RCC 7860 (cell line): ENCODE measurements around the gene SESN1.
"Not testable (repeated sequence)": the region's sequence is repeated elsewhere in the genome, so short reads cannot be mapped to it uniquely, and the experiment has no call there.

Source experiments
- DNase-seq: peaks from one replicate; pipeline ENCODE4 v3.0.0-alpha.2; 2015; ENCODE audit warnings: low spot score
- FAIRE-seq: peaks from 2 replicates; lab custom pipeline; 2012; peaks lifted over from hg19 to GRCh38; lab: Jason Lieb, UNC

Gene SESN1

DNA sequence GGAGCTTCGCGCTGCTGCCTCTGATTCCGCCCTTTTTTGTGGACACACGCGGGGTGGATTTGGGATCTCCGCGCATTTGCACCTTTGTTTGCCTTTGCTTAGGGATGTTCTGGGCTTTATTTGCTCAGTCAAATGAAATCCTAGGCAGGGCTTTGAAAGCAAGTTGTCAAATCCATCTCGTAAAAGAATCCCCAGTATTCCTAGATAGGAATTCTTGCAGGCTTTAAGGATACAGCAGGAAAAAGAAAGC is 1.1 kb upstream of the SESN1 start:
- FAIRE-seq (no peak), DNase-seq (no peak)

- FAIRE-seq (peak; percentile 38), DNase-seq (peak; percentile 90)
Measured at GRCh38 chr6:109095036-109095834, 589 bp upstream of the SESN1 start, which contains the start of gene CEP57L1. Gene CEP57L1 (plus strand): TSS chr6:109095507. CDS start chr6:109145222, 49,715 bp downstream.

DNA sequence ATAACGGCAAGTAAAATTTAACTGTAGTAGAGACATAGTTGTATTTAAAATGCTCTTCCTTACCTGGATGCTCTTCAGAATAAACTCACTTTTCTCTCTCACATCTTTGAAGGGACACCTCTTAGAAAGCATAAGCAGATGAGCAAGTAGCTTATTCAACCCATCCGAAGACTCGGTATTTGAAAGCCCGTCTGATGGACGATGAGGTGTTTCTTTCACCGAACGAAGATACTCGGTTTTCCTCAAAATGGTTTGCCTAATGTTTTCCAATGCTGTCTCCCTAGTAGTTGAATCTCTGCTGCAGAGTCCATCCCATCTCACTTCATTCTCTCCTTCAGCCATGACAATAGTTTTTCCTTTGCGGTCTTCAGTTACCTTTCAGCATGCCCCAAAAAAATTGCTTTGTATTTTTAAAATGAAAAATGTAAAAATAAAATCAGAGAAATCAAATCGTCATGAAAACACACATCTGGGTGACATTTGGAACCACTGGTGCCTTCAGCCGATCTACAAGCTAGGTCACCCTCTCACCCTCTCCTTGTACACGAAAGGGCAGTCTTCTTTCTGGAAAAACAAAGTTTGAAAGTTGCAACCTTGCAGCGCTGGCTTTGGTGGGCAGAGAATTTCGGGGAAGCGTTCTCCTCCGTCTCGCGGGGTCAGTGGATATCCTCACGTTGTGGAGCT is 772 bp downstream of the SESN1 start:
- no peak for FAIRE-seq
- DNase-seq, result no peak

GRCh38 chr6:109092074-109092473 is 2.6 kb downstream of the SESN1 start:
- FAIRE-seq, result no peak
- DNase-seq, result no peak

DNA sequence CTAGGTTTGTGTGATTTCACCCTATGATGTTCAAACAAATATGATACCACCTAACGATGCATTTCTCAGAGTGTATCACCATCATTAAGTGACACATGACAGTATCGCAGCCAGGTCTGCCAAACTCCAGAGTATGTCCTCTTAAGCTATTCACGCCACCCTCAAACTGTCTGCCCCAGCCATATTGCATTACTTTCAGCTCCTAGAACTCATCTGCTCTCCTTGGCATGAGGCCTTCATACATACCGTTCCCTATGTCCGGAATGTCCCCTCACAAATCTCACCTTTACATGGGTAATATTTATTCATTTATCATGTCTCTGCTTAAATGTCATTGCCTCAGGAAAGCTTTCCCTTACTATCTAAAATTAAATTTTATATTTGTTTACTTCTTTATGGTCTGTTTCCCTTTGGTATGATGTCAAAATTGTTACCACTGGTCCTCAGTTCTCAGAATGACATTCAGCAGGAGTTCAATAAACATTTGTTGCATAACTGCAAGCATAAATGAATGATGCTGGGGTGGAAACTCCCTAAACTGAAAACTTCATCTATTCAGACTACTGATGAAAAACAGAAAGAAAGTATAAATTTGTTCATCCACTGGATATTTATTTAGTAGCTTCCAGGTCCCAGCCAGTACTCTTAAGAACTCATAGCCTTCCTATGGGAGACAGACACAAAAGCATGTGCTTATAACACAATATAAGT is 3.2 kb downstream of the SESN1 start:
- no peak for FAIRE-seq
- no peak for DNase-seq

GRCh38 chr6:109088995-109089394 is 5.7 kb downstream of the SESN1 start:
- no peak for FAIRE-seq

DNA sequence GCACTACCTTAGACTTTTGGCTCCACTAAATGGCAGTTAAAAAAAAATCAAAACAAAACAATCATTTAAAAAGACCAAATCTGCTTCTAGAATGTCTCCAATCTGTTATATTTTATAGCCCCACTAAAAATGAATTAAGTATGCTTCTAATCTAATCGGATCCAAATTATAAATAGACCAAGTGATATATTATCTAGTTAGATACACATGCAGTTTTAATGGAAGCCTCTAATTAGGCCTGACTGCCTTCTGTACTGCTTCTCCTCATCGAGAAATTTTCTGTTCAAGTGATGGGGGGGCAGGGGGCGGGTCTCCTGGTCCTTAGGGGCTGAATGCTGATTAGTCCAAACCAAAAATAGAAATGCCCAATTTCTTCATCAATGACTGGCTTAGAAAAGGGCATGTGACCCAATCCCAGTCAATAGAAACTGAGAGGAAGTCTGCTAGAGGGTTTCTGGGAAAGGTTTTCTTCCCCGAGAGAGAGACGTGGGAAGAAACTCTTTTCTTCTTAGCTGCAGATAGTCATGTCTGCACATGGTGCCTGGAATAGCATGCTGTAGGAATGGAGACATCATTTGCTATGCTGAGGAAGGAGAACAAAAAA is 6.9 kb downstream of the SESN1 start:
- FAIRE-seq (no peak), DNase-seq (no peak)

More at GRCh38 chr6:109088995-109089394, 5.7 kb downstream of the SESN1 start:
- DNase-seq, result no peak

GRCh38 chr6:109084146-109084545 is 10.5 kb downstream of the SESN1 start:
- FAIRE-seq, DNase-seq: not testable (repeated sequence)

DNA sequence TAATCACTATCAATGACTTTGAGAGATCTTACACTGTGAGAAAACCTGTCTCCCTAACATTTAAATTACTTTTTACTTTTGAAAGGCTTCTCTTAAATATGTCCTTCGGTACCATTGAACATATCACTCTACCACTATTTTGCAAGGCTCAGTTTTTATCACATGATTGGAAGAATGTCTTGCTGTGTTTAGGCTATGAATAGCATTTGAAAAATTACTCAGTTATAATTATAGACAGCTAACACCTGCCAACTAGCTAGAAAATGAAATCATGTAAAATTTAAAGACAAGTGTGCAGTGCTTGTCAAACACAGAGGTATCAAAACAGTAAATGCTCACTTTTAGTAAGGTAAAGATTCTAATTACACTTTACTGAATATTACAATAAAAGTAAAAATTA is 11.0 kb downstream of the SESN1 start:
- DNase-seq, result no peak
- no peak for FAIRE-seq

DNA sequence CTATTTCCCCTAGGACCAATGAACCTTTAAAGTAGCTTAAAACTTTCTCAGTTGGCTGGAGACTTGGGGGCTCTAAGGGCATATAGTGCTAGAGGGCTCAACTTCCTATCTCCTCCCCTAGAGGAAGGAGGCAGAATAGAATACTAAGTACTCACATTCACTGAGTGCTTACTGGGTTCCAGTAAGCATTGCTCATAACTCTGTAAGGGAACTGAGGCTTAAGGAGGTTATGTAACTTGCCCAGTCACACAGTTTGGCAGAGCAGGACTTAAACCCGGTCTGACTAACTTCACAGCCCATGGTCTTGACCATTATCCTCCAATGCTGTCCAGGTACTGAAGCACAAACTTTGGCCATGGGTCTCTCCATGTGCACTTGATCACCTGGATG is 12.5 kb downstream of the SESN1 start:
- DNase-seq (no peak), FAIRE-seq (no peak)

- FAIRE-seq, result no peak
- no peak for DNase-seq
Measured at GRCh38 chr6:109081516-109082187, 13.0 kb downstream of the SESN1 start.

DNA sequence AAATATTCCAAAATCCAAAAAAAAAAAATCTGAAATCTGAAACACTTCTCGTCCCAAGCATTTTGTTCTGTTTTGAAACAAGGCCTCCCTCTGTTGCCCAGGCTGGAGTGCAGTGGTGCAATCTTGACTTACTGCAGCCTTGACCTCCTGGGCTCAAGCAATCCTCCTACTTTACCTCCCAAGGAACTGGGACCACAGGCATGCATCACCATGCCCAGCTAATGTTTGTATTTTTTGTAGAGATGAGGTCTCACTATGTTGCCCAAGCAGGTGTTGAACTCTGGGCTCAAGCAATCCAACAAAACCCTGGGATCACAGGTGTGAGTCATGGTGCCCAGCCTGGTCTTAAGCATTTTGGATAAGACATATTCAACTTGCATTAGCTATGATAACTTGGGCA is 13.6 kb downstream of the SESN1 start:
- FAIRE-seq (no peak), DNase-seq (no peak)

GRCh38 chr6:109079981-109080380 is 14.7 kb downstream of the SESN1 start:
- FAIRE-seq, result no peak
- no peak for DNase-seq

DNA sequence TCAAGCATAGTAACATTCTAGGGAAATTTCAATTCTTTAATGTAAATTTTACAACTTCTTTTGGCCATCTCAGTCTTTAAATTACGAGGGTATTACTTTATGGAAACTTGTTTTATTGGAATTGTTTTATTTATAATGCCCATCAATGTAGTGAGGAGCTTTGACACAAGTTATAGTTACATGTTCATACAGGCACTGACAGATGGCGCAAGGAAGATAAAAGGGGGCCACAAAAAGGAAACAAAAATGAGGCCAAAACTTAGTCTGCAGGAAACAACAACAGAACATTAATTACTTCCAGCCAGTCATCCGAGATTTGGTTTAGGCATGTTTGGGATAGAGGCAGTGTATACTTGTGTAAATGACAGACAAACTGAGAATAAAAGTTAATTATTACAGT is 18.3 kb downstream of the SESN1 start:
- DNase-seq (no peak), FAIRE-seq (no peak)

DNA sequence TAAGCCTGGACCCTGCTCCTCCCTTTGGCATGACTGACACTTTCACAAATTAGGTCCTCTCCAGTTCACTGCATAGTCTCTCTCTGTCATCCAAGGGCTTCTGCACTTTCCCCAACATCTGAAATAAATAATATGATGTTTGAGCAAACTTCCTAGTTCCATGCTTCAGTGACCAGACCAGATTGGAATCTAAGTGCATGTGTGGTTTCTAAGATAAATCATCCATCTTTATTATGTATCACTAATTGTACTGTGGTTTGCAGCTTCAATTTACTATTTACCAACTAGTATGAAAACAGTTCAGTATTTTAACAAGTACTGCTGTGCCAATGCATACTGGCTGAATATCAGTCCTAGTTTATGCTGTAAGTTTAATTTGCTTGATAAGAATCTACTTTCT is 18.7 kb downstream of the SESN1 start:
- FAIRE-seq (no peak), DNase-seq (no peak)

DNA sequence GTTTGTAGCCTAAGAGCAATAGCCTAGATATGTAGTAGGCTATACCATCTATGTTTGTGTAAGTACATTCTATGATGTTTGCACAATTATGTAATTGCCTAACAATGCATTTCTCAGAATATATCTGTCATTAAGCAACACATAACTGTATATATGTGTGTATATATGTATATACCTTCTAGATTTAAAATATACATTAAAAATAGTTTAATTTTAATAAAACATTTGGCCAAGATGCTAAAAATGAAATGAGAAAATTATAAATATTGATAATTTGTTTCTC is 20.6 kb downstream of the SESN1 start:
- DNase-seq (no peak), FAIRE-seq (no peak)

- FAIRE-seq (peak; percentile 74), DNase-seq (peak; percentile 21)
Measured at GRCh38 chr6:109073344-109074132, 21.1 kb downstream of the SESN1 start.

- FAIRE-seq, result no peak
- DNase-seq, result no peak
Measured at GRCh38 chr6:109071125-109071917, 23.3 kb downstream of the SESN1 start.

- no peak for DNase-seq
- FAIRE-seq, result no peak
Measured at GRCh38 chr6:109069746-109070145, 24.9 kb downstream of the SESN1 start.
